ENCODE measurements around the gene C3orf33.
A peak's percentile ranks its signal among the peaks of the same experiment; 100 is the strongest.
"Not testable (repeated sequence)": the region's sequence is repeated elsewhere in the genome, so short reads cannot be mapped to it uniquely, and the experiment has no call there.

C3orf33 gene, protein sequence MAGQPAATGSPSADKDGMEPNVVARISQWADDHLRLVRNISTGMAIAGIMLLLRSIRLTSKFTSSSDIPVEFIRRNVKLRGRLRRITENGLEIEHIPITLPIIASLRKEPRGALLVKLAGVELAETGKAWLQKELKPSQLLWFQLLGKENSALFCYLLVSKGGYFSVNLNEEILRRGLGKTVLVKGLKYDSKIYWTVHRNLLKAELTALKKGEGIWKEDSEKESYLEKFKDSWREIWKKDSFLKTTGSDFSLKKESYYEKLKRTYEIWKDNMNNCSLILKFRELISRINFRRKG

GRCh38 chr3:155805802-155806618 is at the start of gene C3orf33:
Gene C3orf33, minus strand, starts transcription at chr3:155806278. Its CDS starts 26 bp downstream, at chr3:155806252.
- DNase-seq (ENCODE audit: low read depth in 2 of 2): peak; percentile 68 to 71

GRCh38 chr3:155854141-155854940 is 48.3 kb upstream of the C3orf33 start, which contains the start of gene SLC33A1:
Gene SLC33A1, minus strand, starts transcription at chr3:155854427. Its CDS starts 430 bp downstream, at chr3:155853997.
- DNase-seq (ENCODE audit: low read depth in 2 of 2): peak; percentile 92 to 97

DNA sequence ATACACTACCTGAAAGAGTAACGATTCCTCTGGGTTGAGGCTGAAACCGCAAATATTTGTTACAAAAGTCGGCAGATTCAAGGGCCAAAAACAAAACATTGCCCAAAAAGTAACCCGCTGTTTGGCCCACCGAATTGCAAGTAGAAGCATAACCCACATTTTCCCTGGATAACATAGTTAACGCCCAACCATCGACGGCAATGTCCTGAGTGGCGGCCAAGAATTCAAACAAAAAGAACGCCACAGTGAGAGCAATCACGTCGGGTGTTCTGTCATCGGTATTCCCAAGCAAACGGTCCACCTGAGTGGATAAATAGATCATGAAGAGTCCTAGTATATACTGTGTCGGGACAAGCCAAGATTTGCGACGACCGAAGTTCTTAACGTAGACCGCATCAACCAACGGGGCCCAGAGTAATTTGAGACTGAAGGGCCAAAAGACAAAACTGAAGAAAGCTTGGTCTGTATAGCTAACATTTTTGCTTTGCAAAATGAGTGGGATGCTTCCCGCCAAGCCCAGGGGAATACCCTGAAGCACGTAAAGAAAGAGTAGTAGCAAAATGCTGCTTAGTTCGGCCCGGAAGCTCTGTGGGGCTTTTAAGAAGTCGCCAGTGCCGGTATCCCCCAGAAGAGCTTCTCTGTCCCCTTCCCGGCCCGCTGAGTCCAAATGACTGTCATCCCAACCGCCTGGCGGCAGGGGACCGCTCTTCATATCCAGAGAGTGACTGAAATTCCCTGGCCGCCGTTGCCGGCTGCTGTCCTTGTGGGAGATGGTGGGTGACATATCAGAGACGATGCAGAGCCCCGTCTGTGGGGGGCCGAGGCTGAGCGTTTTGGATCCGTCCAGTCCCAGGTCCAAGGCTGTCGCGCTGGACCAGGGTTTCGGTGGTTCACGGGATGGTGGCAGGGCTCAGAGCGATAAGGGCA is 47.4 kb upstream of the C3orf33 start:
- peak in 1 of 2 donors; percentile 16 for DNase-seq (ENCODE audit: low read depth in 2 of 2)

- no peak for DNase-seq (ENCODE audit: low read depth in 2 of 2)
Observed at GRCh38 chr3:155852341-155852740, 46.3 kb upstream of the C3orf33 start.

GRCh38 chr3:155849404-155849803 is 43.3 kb upstream of the C3orf33 start:
- DNase-seq (ENCODE audit: low read depth in 2 of 2): not testable (repeated sequence)

DNA sequence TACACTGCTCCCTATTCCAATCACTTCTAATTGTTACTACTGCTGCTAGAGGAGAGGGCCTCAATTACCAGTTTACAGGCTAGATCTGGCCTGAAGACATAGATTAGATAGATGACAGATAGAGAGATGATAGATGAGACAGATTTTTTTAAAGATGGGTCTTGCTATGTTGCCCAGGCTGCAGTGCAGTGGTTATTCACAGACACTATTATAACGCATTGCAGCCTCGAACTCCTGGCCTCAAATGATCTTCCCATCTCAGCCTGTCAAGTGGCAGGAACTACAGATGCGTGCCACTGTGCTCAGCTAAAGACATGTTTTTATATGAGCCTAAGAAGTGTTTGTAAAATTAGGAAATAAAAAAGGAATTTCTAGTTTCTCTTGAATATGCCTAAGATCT is 41.9 kb upstream of the C3orf33 start:
- no peak for DNase-seq (ENCODE audit: low read depth in 2 of 2)

DNA sequence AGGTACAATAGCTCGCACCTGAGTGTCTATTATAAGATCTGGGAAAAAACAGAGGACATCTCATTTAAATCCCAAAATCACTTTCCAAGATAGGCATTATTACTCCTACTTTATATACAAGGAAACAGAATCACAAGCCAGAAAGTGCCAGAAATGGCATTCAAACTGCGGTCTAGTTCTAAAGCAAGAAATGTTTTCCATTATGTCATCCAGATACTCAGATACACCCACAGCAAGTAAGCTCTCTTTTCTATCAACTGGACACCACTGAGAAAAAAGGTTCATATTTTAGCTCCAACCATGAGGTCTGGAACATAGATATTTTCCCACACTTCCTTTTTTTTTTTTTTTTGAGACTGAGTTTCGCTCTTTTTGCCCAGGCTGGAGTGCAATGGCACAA is 40.0 kb upstream of the C3orf33 start:
- no peak for DNase-seq (ENCODE audit: low read depth in 2 of 2)

DNA sequence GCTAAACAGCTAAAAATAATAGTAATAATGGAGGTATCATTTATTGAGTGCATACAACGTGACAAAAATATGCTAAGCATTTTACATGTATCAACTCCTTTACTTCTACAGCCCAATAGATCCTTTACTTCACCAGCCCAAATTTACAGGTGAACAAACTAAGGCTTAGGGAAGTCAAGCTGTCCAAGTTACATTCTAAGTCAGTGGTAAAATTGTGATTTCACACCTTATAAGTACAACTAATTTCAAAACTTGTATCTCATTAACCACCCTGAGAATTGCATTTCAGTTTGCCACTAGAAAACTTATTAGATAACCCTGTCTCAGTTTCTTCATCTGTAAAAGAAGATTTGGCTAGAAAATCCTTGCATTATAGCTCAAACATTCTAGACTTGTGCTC is 37.5 kb upstream of the C3orf33 start:
- DNase-seq (ENCODE audit: low read depth in 2 of 2): no peak

GRCh38 chr3:155835341-155836071 is 29.4 kb upstream of the C3orf33 start:
- DNase-seq (ENCODE audit: low read depth in 2 of 2): no peak

DNA sequence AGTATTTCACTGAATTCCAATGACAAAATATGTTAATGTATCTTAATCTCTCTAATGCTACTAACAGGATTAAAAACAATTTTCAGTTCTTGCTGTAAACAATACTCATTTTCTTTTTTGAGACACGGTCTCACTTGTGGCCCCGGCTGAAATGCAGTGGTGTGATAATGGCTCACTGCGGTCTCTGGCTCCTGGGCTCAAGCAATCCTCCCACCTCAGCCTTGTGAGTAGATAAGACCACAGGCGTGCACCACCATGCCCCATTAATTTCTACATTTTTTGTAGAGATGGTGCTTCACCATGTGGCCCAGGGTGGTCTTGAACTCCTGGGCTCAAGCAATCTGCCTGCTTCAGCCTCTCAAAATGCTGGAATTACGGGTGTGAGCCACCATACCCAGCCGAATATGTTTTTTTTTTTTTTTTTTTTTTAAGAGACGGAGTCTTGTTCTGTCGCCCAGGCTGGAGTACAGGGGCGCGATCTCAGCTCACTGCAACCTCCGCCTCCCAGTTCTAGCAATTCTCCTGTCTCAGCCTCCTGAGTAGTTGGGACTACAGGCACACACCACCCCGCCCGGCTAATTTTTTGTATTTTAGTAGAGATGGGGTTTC is 22.5 kb upstream of the C3orf33 start:
- DNase-seq (ENCODE audit: low read depth in 2 of 2): not testable (repeated sequence)

- DNase-seq (ENCODE audit: low read depth in 2 of 2): no peak
Observed at GRCh38 chr3:155815030-155815545, 9.0 kb upstream of the C3orf33 start.

GRCh38 chr3:155813224-155813623 is 7.1 kb upstream of the C3orf33 start:
- not testable (repeated sequence) for DNase-seq (ENCODE audit: low read depth in 2 of 2)

DNA sequence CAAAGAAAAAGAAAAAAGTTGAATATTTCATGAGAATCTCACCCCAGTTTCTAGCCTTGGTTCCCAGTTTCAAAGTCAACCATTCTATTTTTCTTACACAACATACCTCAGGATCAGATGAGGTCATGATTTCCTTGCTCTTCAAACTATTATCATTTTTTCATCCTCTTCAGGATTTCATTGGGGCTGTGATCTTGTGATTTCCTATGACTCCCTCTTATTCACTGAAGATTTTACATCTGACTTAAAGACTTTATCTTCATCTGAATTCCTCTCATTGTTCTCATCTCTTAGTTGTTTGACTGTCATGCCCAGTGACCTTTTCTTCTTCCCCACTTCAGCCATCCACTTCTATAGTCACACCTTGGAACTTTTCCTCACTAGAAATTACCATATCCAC is 3.1 kb upstream of the C3orf33 start:
- DNase-seq (ENCODE audit: low read depth in 2 of 2): no peak

DNA sequence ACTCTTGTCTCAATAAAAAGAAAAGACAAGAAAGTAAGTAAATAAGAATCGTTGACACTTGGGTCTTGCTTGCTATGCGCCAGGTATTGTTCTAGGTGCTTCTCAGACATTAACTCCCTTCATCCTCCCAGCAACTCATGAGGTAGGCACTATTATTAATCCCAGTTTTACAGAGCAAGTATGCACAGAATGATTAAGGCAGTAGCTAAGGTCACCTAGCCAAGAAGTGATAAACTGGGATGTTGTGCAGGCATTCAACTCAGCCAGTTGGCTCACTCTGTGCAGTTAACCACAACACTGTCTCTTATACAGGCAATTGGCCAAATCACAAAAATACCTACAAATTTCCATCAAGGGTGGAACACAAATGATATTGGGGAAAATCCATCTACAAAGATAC is 1.7 kb upstream of the C3orf33 start:
- DNase-seq (ENCODE audit: low read depth in 2 of 2): no peak

DNA sequence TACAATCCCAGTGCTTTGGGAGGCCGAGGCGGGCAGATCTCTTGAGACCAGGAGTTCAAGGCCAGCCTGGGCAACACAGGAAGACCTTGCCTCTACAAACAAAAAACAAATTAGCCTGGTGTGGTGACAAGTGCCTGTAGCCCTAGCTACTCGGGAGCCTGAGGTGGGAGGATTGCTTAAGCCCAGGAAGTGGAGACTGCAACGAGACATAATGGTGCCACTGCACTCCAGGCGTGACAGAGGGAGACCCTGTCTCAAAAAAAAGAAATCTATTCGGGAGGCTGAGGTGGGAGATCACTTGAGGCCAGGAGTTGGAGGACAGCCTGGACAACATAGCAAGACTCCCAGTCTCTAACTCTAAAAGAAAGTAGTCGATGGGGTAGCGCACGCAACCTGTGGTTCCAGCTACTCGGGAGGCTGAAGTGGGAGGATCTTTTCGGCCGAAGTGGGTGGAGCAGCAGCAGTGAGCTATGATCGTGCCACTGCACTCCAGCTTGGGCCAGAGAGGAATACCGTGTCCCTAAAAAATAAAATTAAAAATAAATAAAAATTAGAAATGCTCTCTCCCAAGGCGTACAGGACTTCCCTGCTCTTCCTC is 775 bp downstream of the C3orf33 start:
- peak in 1 of 2 donors; percentile 41 for DNase-seq (ENCODE audit: low read depth in 2 of 2)

DNA sequence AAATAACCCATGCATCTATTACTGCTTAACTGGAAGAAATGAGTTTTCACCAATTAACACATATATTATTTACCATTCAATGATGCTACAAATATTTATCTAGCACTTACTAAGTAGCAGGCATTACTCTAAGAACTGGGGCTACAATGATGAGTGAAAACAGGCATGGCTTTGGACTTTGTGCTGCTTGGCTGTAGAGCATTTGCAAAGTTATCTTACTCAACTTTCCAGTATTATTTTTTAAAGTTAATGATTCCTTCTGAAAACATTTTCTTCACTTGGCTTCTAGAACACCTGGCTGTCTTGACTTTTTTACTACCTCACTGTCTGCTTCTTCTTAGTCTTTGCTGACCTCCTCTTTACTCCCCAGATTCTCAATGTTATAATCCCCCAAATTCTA is 1.8 kb downstream of the C3orf33 start:
- no peak for DNase-seq (ENCODE audit: low read depth in 2 of 2)

GRCh38 chr3:155792532-155792931 is 13.5 kb downstream of the C3orf33 start:
- no peak for DNase-seq (ENCODE audit: low read depth in 2 of 2)

DNA sequence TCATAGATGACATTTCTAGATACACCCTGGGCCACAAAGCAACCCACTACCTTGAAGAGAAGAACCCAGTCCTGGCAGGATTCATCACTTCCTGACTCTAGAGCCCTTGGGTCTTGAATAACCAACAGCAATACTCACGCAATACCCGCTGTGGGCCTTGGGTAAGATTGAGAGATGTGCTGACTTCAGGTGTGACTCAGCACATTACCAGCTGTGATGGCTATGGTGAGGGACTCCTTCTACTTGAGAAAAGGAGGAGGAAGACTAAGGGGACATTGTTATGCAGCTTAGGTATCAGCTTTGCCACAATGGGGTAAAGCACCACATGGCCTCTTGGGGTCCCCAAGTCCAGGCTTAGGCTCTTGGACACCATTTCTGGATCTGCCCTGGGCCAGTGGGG is 14.9 kb downstream of the C3orf33 start:
- no peak for DNase-seq (ENCODE audit: low read depth in 2 of 2)

DNA sequence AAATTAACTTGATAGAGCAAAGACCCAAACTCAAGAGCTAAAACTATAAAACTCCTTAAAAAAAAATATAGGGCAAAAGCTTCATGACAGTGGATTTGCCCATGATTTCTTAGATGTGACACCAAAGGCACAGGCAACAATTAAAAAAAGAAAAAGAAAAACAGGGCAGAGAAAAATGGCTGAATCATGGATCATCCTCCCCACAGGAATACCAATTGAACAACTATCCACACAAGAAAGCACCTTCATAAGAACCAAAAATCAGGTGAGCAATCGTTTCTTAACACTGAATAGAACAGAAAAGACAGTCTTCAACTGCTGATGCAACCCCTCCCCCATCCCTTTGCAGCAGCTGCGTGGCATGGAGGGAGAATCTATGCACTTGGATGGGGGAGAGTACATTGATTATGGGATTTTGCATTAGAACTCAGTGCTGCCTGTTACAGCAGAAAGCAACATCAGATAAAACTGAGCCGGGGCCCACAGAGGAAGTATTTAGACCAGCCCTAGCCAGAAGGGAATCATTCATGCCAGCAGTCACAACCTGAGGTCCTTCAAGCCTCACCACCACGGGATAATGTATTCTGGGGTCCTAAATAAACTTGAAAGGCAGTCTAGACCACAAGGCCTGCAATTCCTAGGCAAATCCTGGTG is 15.7 kb downstream of the C3orf33 start:
- no peak for DNase-seq (ENCODE audit: low read depth in 2 of 2)

Measured in stimulated activated CD4-positive, alpha-beta T cell treated with anti-CD3 and anti-CD28 coated beads, Interleukin-4, amount 100 ng/mL, for 48 hours (primary cell).